Smooth muscle cell (in vitro differentiated cells): Measurements from ENCODE around the gene OBI1. TPM values are rescaled to one million over a fixed set of nuclear protein-coding genes. Genes with fewer than 3 reads are reported as not detected.

Experiments used
- DNase-seq: peaks from one replicate; lab custom pipeline; 2025; ENCODE audit not compliant: unreplicated experiment; lab: John Stamatoyannopoulos, UW
- H2AFZ ChIP-seq: fragments of 200-600 bp; sonication (generic); 2 replicates; pipeline ENCODE4 v1.6.0; 2016; ENCODE audit warnings: antibody characterized with exemption, low read depth, mild to moderate bottlenecking
- H3F3A ChIP-seq: fragments of 200-600 bp; sonication (generic); 2 replicates; pipeline ENCODE4 v1.6.0; 2017; ENCODE audit warnings: antibody characterized with exemption, low read depth
- H3K27ac ChIP-seq: fragments of 200-600 bp; sonication (generic); 2 replicates; pipeline ENCODE4 v1.5.1; 2016; ENCODE audit warnings: low read depth, mild to moderate bottlenecking
- H3K27me3 ChIP-seq: fragments of 200-600 bp; sonication (generic); 2 replicates; pipeline ENCODE4 v1.6.1; 2016; ENCODE audit warnings: low read depth, mild to moderate bottlenecking
- H3K36me3 ChIP-seq: fragments of 200-600 bp; sonication (generic); 2 replicates; pipeline ENCODE4 v1.5.1; 2016; ENCODE audit warnings: low read depth
- H3K4me1 ChIP-seq: fragments of 200-600 bp; sonication (generic); 2 replicates; pipeline ENCODE4 v1.5.1; 2016; ENCODE audit warnings: low read depth
- H3K4me2 ChIP-seq: fragments of 200-600 bp; sonication (generic); 2 replicates; pipeline ENCODE4 v1.6.0; 2016; ENCODE audit warnings: mild to moderate bottlenecking
- H3K4me3 ChIP-seq: fragments of 200-600 bp; sonication (generic); 2 replicates; pipeline ENCODE4 v1.5.1; 2016; ENCODE audit warnings: mild to moderate bottlenecking
- H3K79me2 ChIP-seq: fragments of 200-600 bp; sonication (generic); 2 replicates; pipeline ENCODE4 v1.6.0; 2016; ENCODE audit warnings: low read depth, mild to moderate bottlenecking
- H3K9ac ChIP-seq: fragments of 200-600 bp; sonication (generic); 2 replicates; pipeline ENCODE4 v1.6.0; 2016; ENCODE audit warnings: low read depth
- H3K9me3 ChIP-seq: fragments of 200-600 bp; sonication (generic); replicated peaks from 2 replicates; pipeline ENCODE4 v1.5.1; 2016; ENCODE audit warnings: low read depth
- H4K20me1 ChIP-seq: fragments of 200-600 bp; sonication (generic); 2 replicates; pipeline ENCODE4 v1.6.0; 2016; ENCODE audit warnings: low read depth
- WGBS: methylation state at CpG from one replicate; pipeline ENCODE4 v1.1.7; 2016; ENCODE audit warnings: low lambda C conversion rate; 5-methylcytosine and 5-hydroxymethylcytosine counted together
- polyA plus RNA-seq: library from polyadenylated mRNA; unstranded; fragments of >200 nt; fragmentation: Nextera tagmentation; extraction: Ambion mirVana; gene quantifications from 2 replicates; pipeline ENCODE4 v1.2.1, GENCODE V29; 2016
- total RNA-seq: library from RNA; depleted of rRNA; stranded (reverse); fragments of >200 nt; gene quantifications from 2 replicates; pipeline ENCODE4 v1.2.3, GENCODE V29; 2014
- TF ChIP-seq, protein P1 (sequence below): fragments of 200-600 bp; sonication (generic); IDR thresholded peaks from 2 replicates; pipeline ENCODE4 v1.5.1; 2017; ENCODE audit warnings: borderline replicate concordance, mild to moderate bottlenecking, antibody characterized with exemption; ENCODE audit not compliant: insufficient read depth, poor library complexity, severe bottlenecking

The OBI1 gene
- total and polyA plus RNA-seq, 2 experiments from 2014 or later: 7.0 to 15.2 TPM

DNA sequence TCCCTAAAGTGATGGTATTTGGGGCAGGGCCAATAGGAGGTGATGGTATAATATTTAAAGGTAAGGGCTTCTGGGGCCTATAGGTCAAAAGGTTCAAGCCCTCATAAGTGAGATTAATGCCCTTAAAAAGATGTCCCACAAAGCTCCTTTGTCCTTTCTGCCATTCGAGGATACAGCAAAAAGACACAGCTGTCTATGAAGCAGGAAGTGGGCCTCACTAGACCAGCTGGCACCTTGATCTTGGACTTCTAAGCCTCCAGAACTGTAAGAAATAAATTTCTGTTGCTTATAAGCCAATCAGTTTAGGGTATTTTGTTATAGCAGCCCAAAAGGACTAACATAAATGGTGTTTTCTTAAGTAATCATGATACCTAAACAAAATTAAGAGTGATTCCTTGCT, 28.4 kb downstream of the OBI1 start:
- TF ChIP-seq, protein P1, sequence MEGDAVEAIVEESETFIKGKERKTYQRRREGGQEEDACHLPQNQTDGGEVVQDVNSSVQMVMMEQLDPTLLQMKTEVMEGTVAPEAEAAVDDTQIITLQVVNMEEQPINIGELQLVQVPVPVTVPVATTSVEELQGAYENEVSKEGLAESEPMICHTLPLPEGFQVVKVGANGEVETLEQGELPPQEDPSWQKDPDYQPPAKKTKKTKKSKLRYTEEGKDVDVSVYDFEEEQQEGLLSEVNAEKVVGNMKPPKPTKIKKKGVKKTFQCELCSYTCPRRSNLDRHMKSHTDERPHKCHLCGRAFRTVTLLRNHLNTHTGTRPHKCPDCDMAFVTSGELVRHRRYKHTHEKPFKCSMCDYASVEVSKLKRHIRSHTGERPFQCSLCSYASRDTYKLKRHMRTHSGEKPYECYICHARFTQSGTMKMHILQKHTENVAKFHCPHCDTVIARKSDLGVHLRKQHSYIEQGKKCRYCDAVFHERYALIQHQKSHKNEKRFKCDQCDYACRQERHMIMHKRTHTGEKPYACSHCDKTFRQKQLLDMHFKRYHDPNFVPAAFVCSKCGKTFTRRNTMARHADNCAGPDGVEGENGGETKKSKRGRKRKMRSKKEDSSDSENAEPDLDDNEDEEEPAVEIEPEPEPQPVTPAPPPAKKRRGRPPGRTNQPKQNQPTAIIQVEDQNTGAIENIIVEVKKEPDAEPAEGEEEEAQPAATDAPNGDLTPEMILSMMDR: no peak
- H3K27me3 ChIP-seq: no peaks in the 10 kb centered on the region
- DNase-seq: no peak
- H4K20me1 ChIP-seq: no peaks in the 10 kb centered on the region
- no peak overlapping the region for H2AFZ ChIP-seq
- H3K79me2 ChIP-seq: no peaks in the 10 kb centered on the region
- H3K4me3 ChIP-seq: no peak overlapping the region
- no peak overlapping the region for H3K4me2 ChIP-seq
- H3K27ac ChIP-seq: no peak overlapping the region
- no peaks in the 10 kb centered on the region for H3F3A ChIP-seq
- WGBS: 90% methylated on average over 1 of the region's 1 CpG
- H3K4me1 ChIP-seq: no peaks in the 10 kb centered on the region
- no peak overlapping the region for H3K9ac ChIP-seq
- peaks cover 10% of the 10 kb centered on the region for H3K36me3 ChIP-seq
- no peaks in the 10 kb centered on the region for H3K9me3 ChIP-seq

DNA sequence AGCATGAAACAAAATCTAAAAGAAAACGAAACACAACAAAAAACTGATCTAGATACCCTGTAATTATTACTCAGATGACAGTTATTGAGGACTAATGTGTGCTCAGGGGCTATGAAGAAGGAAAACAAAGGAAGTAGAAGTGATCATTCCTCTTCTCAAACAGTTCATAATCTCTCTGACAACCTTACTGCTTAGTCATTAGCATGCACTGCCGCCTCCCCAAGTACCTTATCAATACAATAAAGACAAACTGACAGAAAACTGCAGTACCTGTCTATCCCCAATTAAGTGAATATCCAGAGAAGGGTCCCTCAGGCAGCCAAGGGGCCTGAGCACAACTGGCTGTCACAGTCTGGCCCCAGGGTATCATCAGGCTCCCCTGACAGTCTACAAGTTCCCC, 33.6 kb downstream of the OBI1 start:
- Histone ChIP-seq H3K4me3 (no peak overlapping the region), H3K4me2 (no peak overlapping the region), H4K20me1 (no peaks in the 10 kb centered on the region), H3K27ac (no peak overlapping the region), H3K79me2 (no peaks in the 10 kb centered on the region), H3K36me3 (no peaks in the 10 kb centered on the region), H2AFZ (no peak overlapping the region), H3K27me3 (no peaks in the 10 kb centered on the region), H3F3A (no peaks in the 10 kb centered on the region), H3K9ac (no peak overlapping the region), H3K4me1 (no peaks in the 10 kb centered on the region), H3K9me3 (no peaks in the 10 kb centered on the region)
- TF ChIP-seq, protein P1: no peak
- no peak for DNase-seq
- 90% methylated on average over 2 of the region's 2 CpGs for WGBS

DNA sequence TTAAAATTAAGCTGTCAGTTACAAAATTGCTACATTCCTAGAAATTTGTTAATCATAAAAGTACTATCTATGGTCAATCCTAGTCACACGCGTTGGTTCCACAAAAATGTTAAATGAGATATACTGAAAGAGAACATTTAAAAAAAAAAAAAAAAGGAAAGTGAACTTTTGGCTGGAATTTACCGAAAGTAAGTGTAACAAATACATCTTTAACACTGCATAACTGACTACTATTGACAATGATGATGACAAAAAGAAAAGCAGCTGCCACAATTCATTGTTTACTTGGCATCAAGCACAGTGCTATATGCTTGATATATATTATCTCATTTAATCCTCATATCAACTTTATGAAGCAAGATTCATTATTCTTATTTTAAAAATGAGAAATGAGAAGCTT, 35.8 kb downstream of the OBI1 start:
- DNase-seq: no peak
- H4K20me1 ChIP-seq: peaks cover 5% of the 10 kb centered on the region
- TF ChIP-seq, protein P1: no peak
- no peaks in the 10 kb centered on the region for H3K27me3 ChIP-seq
- no peak overlapping the region for H3K9ac ChIP-seq
- WGBS: 94% methylated on average over 3 of the region's 3 CpGs
- no peaks in the 10 kb centered on the region for H3F3A ChIP-seq
- H3K79me2 ChIP-seq: no peaks in the 10 kb centered on the region
- no peak overlapping the region for H3K27ac ChIP-seq
- H2AFZ ChIP-seq: no peak overlapping the region
- H3K9me3 ChIP-seq: no peaks in the 10 kb centered on the region
- no peaks in the 10 kb centered on the region for H3K36me3 ChIP-seq
- no peak overlapping the region for H3K4me2 ChIP-seq
- H3K4me3 ChIP-seq: no peak overlapping the region
- H3K4me1 ChIP-seq: no peaks in the 10 kb centered on the region

DNA sequence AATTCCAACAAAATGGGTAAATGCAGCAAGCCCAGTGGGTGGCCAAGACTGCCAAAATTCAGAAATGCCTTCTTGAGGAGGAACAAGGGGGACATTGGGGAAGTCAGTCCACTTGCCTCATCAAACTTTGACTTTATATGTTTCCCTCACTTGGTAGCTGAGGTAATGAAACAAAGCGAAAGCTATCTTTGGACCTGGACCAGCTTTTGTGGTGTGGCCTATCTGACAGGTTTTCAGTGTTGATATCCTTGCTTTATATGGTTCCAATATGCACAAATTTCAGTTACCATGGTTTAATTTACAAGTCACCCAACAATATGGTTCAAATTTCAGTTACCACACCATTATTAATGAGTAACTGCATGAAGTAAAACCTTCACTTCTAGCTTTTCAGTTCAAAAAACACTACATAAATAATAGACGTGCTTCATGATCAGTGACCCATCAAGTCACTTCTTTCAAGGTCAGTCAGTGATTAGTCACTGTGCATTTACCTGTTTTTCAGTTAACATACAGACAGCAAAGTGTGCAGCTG, 38.0 kb downstream of the OBI1 start:
- Histone ChIP-seq H3K4me2 (no peak overlapping the region), H4K20me1 (peaks cover 5% of the 10 kb centered on the region), H3K4me1 (no peaks in the 10 kb centered on the region), H3K36me3 (peaks cover 8% of the 10 kb centered on the region), H3K27ac (no peak overlapping the region), H3K79me2 (no peaks in the 10 kb centered on the region), H2AFZ (no peak overlapping the region), H3K27me3 (no peaks in the 10 kb centered on the region), H3F3A (no peaks in the 10 kb centered on the region), H3K9ac (no peak overlapping the region), H3K9me3 (no peaks in the 10 kb centered on the region), H3K4me3 (no peak overlapping the region)
- WGBS: 100% methylated on average over 2 of the region's 2 CpGs
- DNase-seq: no peak
- TF ChIP-seq, protein P1: no peak
